ENCODE measurements around the gene HSPBAP1.

The HSPBAP1 gene

GRCh38 chr3:122691195-122691594 lies 102.4 kb downstream of the HSPBAP1 start:
- Histone ChIP-seq H2AFZ (ENCODE audit: low read length) (no peak overlapping the region), H3K4me1 (ENCODE audit: insufficient read depth, low read length, poor library complexity, severe bottlenecking) (no peaks in the 10 kb centered on the region), H3K36me3 (ENCODE audit: insufficient read depth, low read length) (peaks cover 29% of the 10 kb centered on the region; the same call in 1 of the 2 replicates), H3K27me3 (ENCODE audit: insufficient read depth, low read length, poor library complexity, severe bottlenecking) (no peaks in the 10 kb centered on the region), H3K9me3 (ENCODE audit: insufficient read depth, low read depth, low read length) (no peaks in the 10 kb centered on the region), H3K9ac (ENCODE audit: low read depth, low read length, poor library complexity, severe bottlenecking) (no peak overlapping the region), H3K9me2 (replicated peaks; ENCODE audit: low read depth, low read length) (no peaks in the 10 kb centered on the region), H3F3A (ENCODE audit: low read depth) (no peaks in the 10 kb centered on the region), H3K4me2 (ENCODE audit: low read depth, low read length, poor library complexity, severe bottlenecking) (no peak overlapping the region), H3K79me2 (ENCODE audit: insufficient read depth, low read length) (no peaks in the 10 kb centered on the region), H4K20me1 (ENCODE audit: insufficient read depth, low read length, poor library complexity, severe bottlenecking) (no peaks in the 10 kb centered on the region), H3K4me3 (ENCODE audit: low read length, poor library complexity, severe bottlenecking) (no peak overlapping the region)
- TF ChIP-seq CTCF (conservative IDR thresholded peaks at IDR 0.05; ENCODE audit: low read length) (no peak), EZH2phosphoT487 (IDR thresholded peaks at IDR 0.05; ENCODE audit: borderline replicate concordance) (no peak)

GRCh38 chr3:122690096-122690495 lies 103.5 kb downstream of the HSPBAP1 start:
- Histone ChIP-seq H4K20me1 (ENCODE audit: insufficient read depth, low read length, poor library complexity, severe bottlenecking) (no peaks in the 10 kb centered on the region), H3K36me3 (ENCODE audit: insufficient read depth, low read length) (peaks cover 29% of the 10 kb centered on the region; the same call in 1 of the 2 replicates), H3F3A (ENCODE audit: low read depth) (no peaks in the 10 kb centered on the region), H3K9me2 (replicated peaks; ENCODE audit: low read depth, low read length) (no peaks in the 10 kb centered on the region), H3K27me3 (ENCODE audit: insufficient read depth, low read length, poor library complexity, severe bottlenecking) (no peaks in the 10 kb centered on the region), H3K4me2 (ENCODE audit: low read depth, low read length, poor library complexity, severe bottlenecking) (no peak overlapping the region), H3K4me1 (ENCODE audit: insufficient read depth, low read length, poor library complexity, severe bottlenecking) (no peaks in the 10 kb centered on the region), H3K9ac (ENCODE audit: low read depth, low read length, poor library complexity, severe bottlenecking) (no peak overlapping the region), H3K4me3 (ENCODE audit: low read length, poor library complexity, severe bottlenecking) (no peak overlapping the region), H2AFZ (ENCODE audit: low read length) (no peak overlapping the region), H3K9me3 (ENCODE audit: insufficient read depth, low read depth, low read length) (no peaks in the 10 kb centered on the region), H3K79me2 (ENCODE audit: insufficient read depth, low read length) (no peaks in the 10 kb centered on the region)
- TF ChIP-seq EZH2phosphoT487 (IDR thresholded peaks at IDR 0.05; ENCODE audit: borderline replicate concordance) (no peak), CTCF (conservative IDR thresholded peaks at IDR 0.05; ENCODE audit: low read length) (no peak)
